WI38 (cell line): ENCODE measurements around the gene WDHD1.

Experiments used
- H3K4me3 ChIP-seq: 2 replicates; pipeline ENCODE4 v1.5.1; 2011; ENCODE audit warnings: low read depth, mild to moderate bottlenecking, control low read depth, low read length
- CTCF ChIP-seq: IDR thresholded peaks from 2 replicates; pipeline ENCODE4 v1.5.1; 2012; ENCODE audit warnings: low read depth, mild to moderate bottlenecking, control low read depth, low read length

WDHD1 gene

DNA sequence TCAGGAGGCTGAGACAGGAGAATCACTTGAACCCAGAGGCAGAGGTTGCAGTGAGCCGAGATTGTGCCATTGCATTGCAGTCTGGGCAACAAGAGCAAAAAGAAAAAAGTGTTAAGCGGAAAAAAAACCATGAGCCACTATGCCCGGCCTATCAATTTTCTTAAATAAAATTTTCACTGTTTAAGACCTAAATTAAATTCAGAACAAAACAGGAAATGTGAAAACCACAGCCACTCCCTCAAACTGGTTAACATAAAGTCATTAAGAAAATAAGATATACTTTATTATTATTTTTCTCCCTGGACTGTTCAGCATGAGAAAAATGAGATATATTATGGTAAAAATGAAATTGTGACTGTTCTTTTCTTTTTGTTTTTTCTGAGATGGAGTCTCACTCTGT is 79.7 kb downstream of the WDHD1 start:
- H3K4me3 ChIP-seq = no peak overlapping the region
- TF ChIP-seq CTCF = no peak

- H3K4me3 ChIP-seq = no peak overlapping the region
- TF ChIP-seq CTCF = no peak
Observed at GRCh38 chr14:54946500-54946899, 80.4 kb downstream of the WDHD1 start.

GRCh38 chr14:54944737-54945391 is 82.0 kb downstream of the WDHD1 start:
- TF ChIP-seq CTCF = no peak
- H3K4me3 ChIP-seq = no peak overlapping the region

DNA sequence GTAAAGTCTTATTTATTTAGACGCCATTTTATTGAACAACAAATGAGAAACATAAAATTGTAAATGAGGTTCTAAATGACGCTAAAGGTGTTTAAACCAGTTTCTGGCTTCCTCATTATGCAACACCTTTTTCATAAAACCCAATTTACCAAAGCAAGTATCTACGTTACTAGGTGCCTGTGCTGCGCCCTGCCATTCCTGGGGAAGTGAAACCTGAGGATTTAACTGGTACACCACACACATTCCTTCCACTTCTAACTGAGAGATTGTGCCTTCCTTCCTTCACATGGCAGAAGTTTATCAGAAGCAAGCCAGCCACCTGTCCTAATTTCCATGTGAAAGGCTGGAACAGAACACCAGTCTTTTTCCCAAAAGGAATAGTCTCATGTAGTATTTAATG is 84.0 kb downstream of the WDHD1 start:
- no peak for TF ChIP-seq CTCF
- no peak overlapping the region for H3K4me3 ChIP-seq

- H3K4me3 ChIP-seq = no peak overlapping the region
Observed at GRCh38 chr14:54936816-54937215, 90.1 kb downstream of the WDHD1 start.

GRCh38 chr14:54935958-54936357 is 90.9 kb downstream of the WDHD1 start:
- no peak for TF ChIP-seq CTCF

More at GRCh38 chr14:54936816-54937215, 90.1 kb downstream of the WDHD1 start:
- no peak for TF ChIP-seq CTCF

DNA sequence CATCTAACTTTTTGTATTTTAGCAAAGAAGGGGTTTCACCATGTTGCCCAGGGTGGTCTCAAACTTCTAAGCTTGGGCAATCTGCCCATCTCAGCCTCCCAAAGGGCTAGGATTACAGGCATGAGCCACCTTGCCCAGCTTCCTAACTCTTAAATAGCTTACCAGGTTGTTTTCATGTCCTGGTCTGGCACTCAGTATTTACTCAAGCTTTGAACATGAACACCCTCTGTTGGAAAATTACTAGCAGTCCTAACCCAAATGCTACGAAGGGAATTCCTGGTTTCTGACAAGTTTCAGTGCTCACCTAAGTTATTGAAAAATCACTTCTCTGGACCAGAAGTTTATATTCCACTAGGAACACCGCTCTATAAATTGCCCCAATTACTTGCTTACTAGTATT is 91.8 kb downstream of the WDHD1 start:
- H3K4me3 ChIP-seq = no peak overlapping the region
- no peak for TF ChIP-seq CTCF

More at GRCh38 chr14:54935958-54936357, 90.9 kb downstream of the WDHD1 start:
- no peak overlapping the region for H3K4me3 ChIP-seq
